Measurements from ENCODE around the gene NSUN3. TPM values are rescaled to one million over a fixed set of nuclear protein-coding genes. Genes with fewer than 3 reads are reported as not detected.

Gene NSUN3
- total and polyA plus RNA-seq, 2 of the 8 experiments (the other 6 are each of a cell fraction or from before 2014, with no cell fraction given) = 2.1 to 5.1 TPM

DNA sequence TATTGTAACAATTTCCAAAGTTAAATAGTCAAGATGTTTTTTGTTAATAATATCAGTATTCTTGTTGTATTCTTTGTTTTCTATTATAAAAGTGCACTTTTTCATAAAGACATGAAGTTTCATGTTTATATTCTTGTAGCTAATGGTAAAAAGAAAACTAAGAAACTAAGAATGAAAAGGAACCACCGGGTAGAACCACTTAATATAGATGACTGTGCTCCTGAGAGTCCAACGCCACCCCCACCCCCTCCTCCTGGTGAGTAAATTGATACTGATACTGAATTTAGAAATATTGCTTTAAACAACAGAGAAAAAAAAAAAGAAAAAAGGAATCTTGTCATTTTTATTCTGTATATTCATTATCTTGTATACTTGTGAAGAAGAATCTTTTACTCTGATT lies 13.6 kb upstream of the NSUN3 start:
- H3K18ac ChIP-seq (ENCODE audit: extremely low read depth, low read length) = no peak overlapping the region
- 87% methylated on average over 2 of the region's 2 CpGs; no CpG with 5 or more reads in 1 of the 2 experiments for WGBS, 2 experiments (ENCODE audit: extremely low coverage in 1 of 2, insufficient coverage in 1 of 2, insufficient read length in 1 of 2, insufficient replicate concordance in 2 of 2, low coverage in 1 of 2, low lambda C conversion rate in 2 of 2, missing lambda C conversion rate in 1 of 2)
- no peaks in the 10 kb centered on the region for H3K23me2 ChIP-seq (ENCODE audit: low read depth, low read length)
- H4K20me1 ChIP-seq (replicated peaks in 1 of 2; ENCODE audit: control insufficient read depth in 1 of 2, insufficient read depth in 2 of 2, low read length in 2 of 2) = no peaks in the 10 kb centered on the region
- H3K27ac ChIP-seq (ENCODE audit: low read depth, low read length) = no peak overlapping the region
- H2AK5ac ChIP-seq (ENCODE audit: low read depth, low read length) = no peak overlapping the region
- H3K27me3 ChIP-seq (replicated peaks in 1 of 4; ENCODE audit: control insufficient read depth in 3 of 4, extremely low read depth in 1 of 4, insufficient read depth in 3 of 4, low read length in 3 of 4) = no peaks in the 10 kb centered on the region
- H3K4ac ChIP-seq (replicated peaks; ENCODE audit: insufficient read length, low read depth, low read length) = no peak overlapping the region
- no peak overlapping the region for H3K23ac ChIP-seq (ENCODE audit: insufficient read length)
- POLR2A ChIA-PET (ENCODE audit: partially characterized antibody) = no interaction called here
- DNase-seq (ENCODE audit: low read depth in 1 of 2, low spot score in 2 of 2) (no peak), FAIRE-seq (no peak)
- H2BK15ac ChIP-seq (ENCODE audit: low read length) = no peak overlapping the region
- no peak for TF ChIP-seq SAP30 (IDR thresholded peaks at IDR 0.05; ENCODE audit: insufficient read depth, insufficient replicate concordance, low read length)
- no peak for TF ChIP-seq BRCA1 (IDR thresholded peaks at IDR 0.05; ENCODE audit: low read depth, low read length)
- no peak for TF ChIP-seq RAD21 (IDR thresholded peaks at IDR 0.05 in 1 of 2, conservative IDR thresholded peaks at IDR 0.05 in 1 of 2; ENCODE audit: low read depth in 2 of 2, low read length in 2 of 2)
- no peak for TF ChIP-seq CHD2 (IDR thresholded peaks at IDR 0.05; ENCODE audit: low read length)
- TF ChIP-seq SIN3A (conservative IDR thresholded peaks at IDR 0.05 in 1 of 2, IDR thresholded peaks at IDR 0.05 in 1 of 2; ENCODE audit: low read depth in 1 of 2, low read length in 2 of 2) = no peak
- no peak for TF ChIP-seq JUND (IDR thresholded peaks at IDR 0.05; ENCODE audit: low read length)
- TF ChIP-seq SIX5 (IDR thresholded peaks at IDR 0.05; ENCODE audit: low read depth, low read length) = no peak
- no peak for TF ChIP-seq BACH1 (IDR thresholded peaks at IDR 0.05; ENCODE audit: low read length)
- no peak for TF ChIP-seq TAF7 (optimal IDR thresholded peaks at IDR 0.05; ENCODE audit: borderline replicate concordance, low read depth, low read length)
- no peak overlapping the region for H2BK5ac ChIP-seq (ENCODE audit: low read depth, low read length)
- H3K36me3 ChIP-seq (ENCODE audit: control insufficient read depth in 2 of 4, insufficient read depth in 4 of 4, low read length in 3 of 4) = peaks cover 0 to 10% (median 0%) of the 10 kb centered on the region in 4 experiments; a peak in 3 of 8 replicates
- H3K4me3 ChIP-seq (ENCODE audit: extremely low read depth in 1 of 4, insufficient read depth in 2 of 4, low read depth in 3 of 4, low read length in 4 of 4) = no peak overlapping the region
- peaks cover 0 to 6% of the 10 kb centered on the region in 2 experiments; a peak in 2 of 4 replicates for H3K9me3 ChIP-seq (ENCODE audit: insufficient read depth in 2 of 2, low read depth in 1 of 2, low read length in 1 of 2)
- H2BK12ac ChIP-seq (ENCODE audit: low read depth, low read length) = no peak overlapping the region
- no peak overlapping the region for H4K91ac ChIP-seq (replicated peaks; ENCODE audit: insufficient read length, low read length)
- H4K8ac ChIP-seq (ENCODE audit: extremely low read depth, insufficient read depth, low read length) = no peak overlapping the region
- H3K4me2 ChIP-seq (ENCODE audit: insufficient read depth in 1 of 2, low read depth in 2 of 2, low read length in 2 of 2) = no peak overlapping the region
- no peaks in the 10 kb centered on the region for H3K79me1 ChIP-seq (ENCODE audit: low read depth, low read length)
- no peak overlapping the region for H2BK20ac ChIP-seq (ENCODE audit: low read length)
- H3K4me1 ChIP-seq (replicated peaks in 1 of 4; ENCODE audit: control insufficient read depth in 3 of 4, insufficient read depth in 4 of 4, low read length in 3 of 4) = no peaks in the 10 kb centered on the region
- H3K56ac ChIP-seq (replicated peaks; ENCODE audit: insufficient read length, low read depth, low read length) = no peak overlapping the region
- H4K5ac ChIP-seq (ENCODE audit: insufficient read length, low read depth, low read length) = no peak overlapping the region
- no peak overlapping the region for H3K14ac ChIP-seq (ENCODE audit: insufficient read length)
- CTCF ChIA-PET (ENCODE audit: partially characterized antibody) = interaction anchor here (0.7 to 1.4 kb wide), 3 partner anchors 12 to 14 kb away, joined by 3 to 5 read pairs (median 4); partner anchors contain the start of genes DHFR2 and NSUN3
- H3K9ac ChIP-seq (replicated peaks in 1 of 4; ENCODE audit: extremely low read depth in 1 of 4, low read depth in 3 of 4, low read length in 3 of 4) = no peak overlapping the region
- no peak overlapping the region for H2BK120ac ChIP-seq (replicated peaks; ENCODE audit: low read depth, low read length)
- no peak overlapping the region for H2AFZ ChIP-seq (ENCODE audit: low read length)
- H3K79me2 ChIP-seq (ENCODE audit: control insufficient read depth in 1 of 2, insufficient read depth in 2 of 2, low read length in 2 of 2) = no peaks in the 10 kb centered on the region
